H9 (cell line): ENCODE measurements around the gene MRPS15. TPM values are rescaled to one million over a fixed set of nuclear protein-coding genes. Genes with fewer than 3 reads are reported as not detected.

Experiments used
- DNase-seq: peaks from one replicate; pipeline ENCODE4 v3.0.0-alpha.2; 2017
- H2AFZ ChIP-seq: one replicate; pipeline ENCODE4 v1.6.1; 2013; ENCODE audit warnings: mild to moderate bottlenecking, low read length, control low read depth, moderate library complexity
- H2AK5ac ChIP-seq: 2 replicates; pipeline ENCODE4 v1.6.1; 2013; ENCODE audit warnings: low read length, control low read depth, mixed read lengths; ENCODE audit not compliant: insufficient read length
- H2BK120ac ChIP-seq: one replicate; pipeline ENCODE4 v1.6.1; 2013; ENCODE audit warnings: low read depth, mild to moderate bottlenecking, low read length, control low read depth, inconsistent platforms; ENCODE audit not compliant: poor library complexity, severe bottlenecking
- H2BK12ac ChIP-seq: 2 replicates; pipeline ENCODE4 v1.6.1; 2013; ENCODE audit warnings: low read length, control low read depth, mixed read lengths, low read depth; ENCODE audit not compliant: insufficient read length
- H2BK15ac ChIP-seq: 2 replicates; pipeline ENCODE4 v1.6.1; 2013; ENCODE audit warnings: low read depth, low read length, control low read depth
- H2BK20ac ChIP-seq: one replicate; pipeline ENCODE4 v1.6.1; 2013; ENCODE audit warnings: low read depth, mild to moderate bottlenecking, low read length, control low read depth, inconsistent platforms; ENCODE audit not compliant: poor library complexity, severe bottlenecking
- H2BK5ac ChIP-seq: 2 replicates; pipeline ENCODE4 v1.6.1; 2013; ENCODE audit warnings: low read length, control low read depth, mixed read lengths; ENCODE audit not compliant: insufficient read length
- H3K14ac ChIP-seq: 2 replicates; pipeline ENCODE4 v1.6.1; 2013; ENCODE audit warnings: low read length, control low read depth; ENCODE audit not compliant: insufficient read depth
- H3K18ac ChIP-seq: 2 replicates; pipeline ENCODE4 v1.6.1; 2013; ENCODE audit warnings: low read depth, mild to moderate bottlenecking, mixed read lengths, low read length, control low read depth; ENCODE audit not compliant: insufficient read length
- H3K23ac ChIP-seq: 2 replicates; pipeline ENCODE4 v1.6.1; 2013; ENCODE audit warnings: low read length, control low read depth, mixed read lengths, low read depth; ENCODE audit not compliant: insufficient read length
- H3K23me2 ChIP-seq: 2 replicates; pipeline ENCODE4 v1.6.1; 2013; ENCODE audit warnings: low read depth, mild to moderate bottlenecking, mixed read lengths, low read length, control low read depth; ENCODE audit not compliant: insufficient read length, poor library complexity, severe bottlenecking
- H3K27ac ChIP-seq: 2 replicates; pipeline ENCODE4 v1.5.1; 2013; ENCODE audit warnings: low read length, control low read depth, mixed read lengths, low read depth; ENCODE audit not compliant: insufficient read length
- H3K27me3 ChIP-seq: 2 replicates; pipeline ENCODE4 v1.6.1; 2013; ENCODE audit warnings: low read length, control low read depth, inconsistent platforms; ENCODE audit not compliant: insufficient read depth
- H3K4ac ChIP-seq: 2 replicates; pipeline ENCODE4 v1.6.1; 2013; ENCODE audit warnings: low read depth, mild to moderate bottlenecking, control low read depth, inconsistent platforms, low read length, moderate library complexity
- H3K4me1 ChIP-seq: 2 replicates; pipeline ENCODE4 v1.6.1; 2013; ENCODE audit warnings: low read length, control low read depth, inconsistent platforms; ENCODE audit not compliant: insufficient read depth
- H3K4me2 ChIP-seq: 2 replicates; pipeline ENCODE4 v1.6.1; 2013; ENCODE audit warnings: low read length, control low read depth, mixed read lengths; ENCODE audit not compliant: insufficient read length, insufficient read depth
- H3K56ac ChIP-seq: 2 replicates; pipeline ENCODE4 v1.6.1; 2013; ENCODE audit warnings: low read depth, mild to moderate bottlenecking, mixed read lengths, low read length, control low read depth; ENCODE audit not compliant: insufficient read length
- H3K79me1 ChIP-seq: 2 replicates; pipeline ENCODE4 v1.6.1; 2013; ENCODE audit warnings: low read depth, mild to moderate bottlenecking, moderate library complexity, low read length, control low read depth, inconsistent platforms; ENCODE audit not compliant: insufficient read depth, poor library complexity, severe bottlenecking
- H3K79me2 ChIP-seq: 2 replicates; pipeline ENCODE4 v1.6.1; 2013; ENCODE audit warnings: low read length, control low read depth, inconsistent platforms; ENCODE audit not compliant: insufficient read depth
- H3K9ac ChIP-seq: 2 replicates; pipeline ENCODE4 v1.6.1; 2013; ENCODE audit warnings: low read length, control low read depth, mixed read lengths; ENCODE audit not compliant: insufficient read length; ENCODE audit errors: extremely low read depth
- H3K9me3 ChIP-seq: one replicate; pipeline ENCODE4 v1.6.1; 2013; ENCODE audit warnings: low read depth, low read length, inconsistent platforms; ENCODE audit not compliant: control insufficient read depth
- H3T11ph ChIP-seq: one replicate; pipeline ENCODE4 v1.6.1; 2013; ENCODE audit warnings: mild to moderate bottlenecking, low read length, control low read depth, inconsistent platforms
- H4K20me1 ChIP-seq: one replicate; pipeline ENCODE4 v1.6.1; 2013; ENCODE audit not compliant: control insufficient read depth, insufficient read length, insufficient read depth
- H4K5ac ChIP-seq: 2 replicates; pipeline ENCODE4 v1.6.1; 2013; ENCODE audit warnings: low read depth, mild to moderate bottlenecking, mixed read lengths, low read length, control low read depth; ENCODE audit not compliant: insufficient read length
- H4K8ac ChIP-seq: replicated peaks from 2 replicates; pipeline ENCODE4 v1.6.1; 2013; ENCODE audit warnings: low read length, control low read depth, mixed read lengths, low read depth; ENCODE audit not compliant: insufficient read length
- H4K91ac ChIP-seq: 2 replicates; pipeline ENCODE4 v1.6.1; 2013; ENCODE audit warnings: low read depth, mild to moderate bottlenecking, moderate library complexity, mixed read lengths, low read length, control low read depth; ENCODE audit not compliant: insufficient read length
- H3K27ac Mint-ChIP-seq, 3 experiments: 2 replicates in 2 of 3; 3 replicates in 1 of 3; pipeline ENCODE4 v1.8.0; 2020 to 2021; ENCODE audit warnings: mixed read lengths in 3 of 3, mild to moderate bottlenecking in 1 of 3, moderate library complexity in 1 of 3
- H3K27me3 Mint-ChIP-seq: 2 replicates; pipeline ENCODE4 v1.8.0; 2021; ENCODE audit warnings: low read depth, mild to moderate bottlenecking, moderate library complexity, mixed read lengths
- H3K36me3 Mint-ChIP-seq, 3 experiments: 2 replicates in 2 of 3; 3 replicates in 1 of 3; pipeline ENCODE4 v1.8.0; 2020 to 2021; ENCODE audit warnings: low read depth in 3 of 3, mixed read lengths in 3 of 3; ENCODE audit not compliant: insufficient read depth in 1 of 3
- H3K4me1 Mint-ChIP-seq, 2 experiments: 2 replicates each; pipeline ENCODE4 v1.8.0; 2020; ENCODE audit warnings: mixed read lengths in 2 of 2
- H3K4me3 Mint-ChIP-seq, 2 experiments: 2 replicates in 1 of 2; 3 replicates in 1 of 2; pipeline ENCODE4 v1.8.0; 2020 to 2021; ENCODE audit warnings: mild to moderate bottlenecking in 2 of 2, mixed read lengths in 2 of 2, moderate library complexity in 1 of 2
- H3K9me3 Mint-ChIP-seq, 2 experiments: 2 replicates in 1 of 2; 3 replicates in 1 of 2; pipeline ENCODE4 v1.8.0; 2020; ENCODE audit warnings: mild to moderate bottlenecking in 2 of 2, mixed read lengths in 2 of 2, moderate library complexity in 1 of 2
- total RNA-seq: library from RNA; stranded (reverse); gene quantifications from 2 replicates; pipeline ENCODE4 v1.2.1, GENCODE V29; 2021
- TF ChIP-seq, protein P1 (sequence below): fragments of 200-600 bp; sonication (generic); conservative IDR thresholded peaks from 3 replicates; pipeline ENCODE4 v1.8.0; 2021; ENCODE audit warnings: antibody characterized with exemption, mild to moderate bottlenecking

MRPS15 gene
- total RNA-seq, 1 experiment from 2014 or later: 111 TPM

DNA sequence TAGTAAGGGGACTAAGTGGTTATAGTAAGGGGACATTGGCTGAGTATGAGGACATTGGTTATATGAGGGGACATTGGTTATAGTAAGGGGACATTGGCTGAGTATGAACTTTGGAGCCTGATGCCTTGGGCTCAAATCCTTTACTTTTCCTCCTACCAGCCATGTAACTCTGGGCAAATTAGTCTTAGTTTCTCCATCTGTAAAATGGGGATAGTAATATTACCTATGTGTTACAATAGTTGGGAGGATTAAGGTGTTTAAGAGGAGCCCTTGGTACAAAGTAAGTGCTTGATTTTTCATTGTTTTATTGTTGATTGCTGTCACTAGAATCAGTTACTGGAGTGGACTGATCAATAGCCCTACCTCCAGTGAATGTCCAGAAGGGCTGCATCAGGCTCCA is 16.7 kb downstream of the MRPS15 start:
- no peak for DNase-seq
- no peak overlapping the region for H3K18ac ChIP-seq
- no peak overlapping the region for H3K23ac ChIP-seq
- 0 out of 7 replicates have a peak, but pooled peaks cover 0 to under 1% (median 0%) of the 10 kb centered on the region in 3 experiments for H3K36me3 Mint-ChIP-seq
- H3K27ac ChIP-seq: no peak overlapping the region
- no peak overlapping the region for H2AK5ac ChIP-seq
- H3K27ac Mint-ChIP-seq: no peak overlapping the region
- H2BK20ac ChIP-seq: no peak overlapping the region
- TF ChIP-seq, protein P1, sequence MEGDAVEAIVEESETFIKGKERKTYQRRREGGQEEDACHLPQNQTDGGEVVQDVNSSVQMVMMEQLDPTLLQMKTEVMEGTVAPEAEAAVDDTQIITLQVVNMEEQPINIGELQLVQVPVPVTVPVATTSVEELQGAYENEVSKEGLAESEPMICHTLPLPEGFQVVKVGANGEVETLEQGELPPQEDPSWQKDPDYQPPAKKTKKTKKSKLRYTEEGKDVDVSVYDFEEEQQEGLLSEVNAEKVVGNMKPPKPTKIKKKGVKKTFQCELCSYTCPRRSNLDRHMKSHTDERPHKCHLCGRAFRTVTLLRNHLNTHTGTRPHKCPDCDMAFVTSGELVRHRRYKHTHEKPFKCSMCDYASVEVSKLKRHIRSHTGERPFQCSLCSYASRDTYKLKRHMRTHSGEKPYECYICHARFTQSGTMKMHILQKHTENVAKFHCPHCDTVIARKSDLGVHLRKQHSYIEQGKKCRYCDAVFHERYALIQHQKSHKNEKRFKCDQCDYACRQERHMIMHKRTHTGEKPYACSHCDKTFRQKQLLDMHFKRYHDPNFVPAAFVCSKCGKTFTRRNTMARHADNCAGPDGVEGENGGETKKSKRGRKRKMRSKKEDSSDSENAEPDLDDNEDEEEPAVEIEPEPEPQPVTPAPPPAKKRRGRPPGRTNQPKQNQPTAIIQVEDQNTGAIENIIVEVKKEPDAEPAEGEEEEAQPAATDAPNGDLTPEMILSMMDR: no peak
- no peaks in the 10 kb centered on the region for H3K27me3 ChIP-seq
- no peak overlapping the region for H2BK5ac ChIP-seq
- H3K4me1 Mint-ChIP-seq: peaks cover 10 to 18% of the 10 kb centered on the region in 2 experiments
- no peak overlapping the region for H2AFZ ChIP-seq
- no peak overlapping the region for H2BK15ac ChIP-seq
- peaks cover 9% of the 10 kb centered on the region for H3K23me2 ChIP-seq
- no peak overlapping the region for H3T11ph ChIP-seq
- no peak overlapping the region for H3K4me3 Mint-ChIP-seq
- no peaks in the 10 kb centered on the region for H3K79me1 ChIP-seq
- no peak overlapping the region for H3K56ac ChIP-seq
- H3K9ac ChIP-seq: no peak overlapping the region
- no peak overlapping the region for H3K14ac ChIP-seq
- no peak overlapping the region for H2BK120ac ChIP-seq
- no peak overlapping the region for H4K91ac ChIP-seq
- no peaks in the 10 kb centered on the region; a peak in 1 of 5 replicates for H3K9me3 Mint-ChIP-seq
- no peaks in the 10 kb centered on the region for H3K4me1 ChIP-seq
- H3K9me3 ChIP-seq: no peaks in the 10 kb centered on the region
- H3K4ac ChIP-seq: no peak overlapping the region
- H4K5ac ChIP-seq: no peak overlapping the region
- no peak overlapping the region for H2BK12ac ChIP-seq
- H4K8ac ChIP-seq: no peak overlapping the region
- peaks cover 1% of the 10 kb centered on the region; the same call in 1 of the 2 replicates for H3K27me3 Mint-ChIP-seq
- H4K20me1 ChIP-seq: no peaks in the 10 kb centered on the region
- H3K79me2 ChIP-seq: no peaks in the 10 kb centered on the region
- H3K4me2 ChIP-seq: no peak overlapping the region
